ENCODE measurements around the gene NPDC1.
A peak's percentile ranks its signal among the peaks of the same experiment; 100 is the strongest.
"Not testable (repeated sequence)": the region's sequence is repeated elsewhere in the genome, so short reads cannot be mapped to it uniquely, and the experiment has no call there.

Gene NPDC1

DNA sequence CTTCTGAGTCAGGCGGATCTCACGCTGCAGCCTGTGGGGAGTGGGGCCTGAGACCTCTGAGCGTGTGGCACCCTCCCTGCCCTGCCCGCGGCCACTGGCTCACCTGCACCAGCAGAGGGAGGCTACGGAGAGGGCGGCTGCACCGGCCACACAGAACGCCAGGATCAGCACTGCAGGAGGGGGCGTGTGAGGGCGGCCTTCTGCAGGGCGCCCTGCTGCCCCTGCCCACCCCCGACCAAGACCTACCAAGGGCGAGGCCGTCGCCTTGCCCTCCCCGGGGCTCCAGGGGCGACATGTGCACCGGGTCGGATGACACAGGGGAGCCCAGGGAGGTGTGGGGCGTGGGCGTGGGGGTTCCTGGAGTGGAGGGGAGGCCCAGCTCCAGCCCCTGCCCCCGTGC, 5.4 kb downstream of the NPDC1 start:
- no peak for DNase-seq (ENCODE audit: low read depth in 2 of 2)

DNA sequence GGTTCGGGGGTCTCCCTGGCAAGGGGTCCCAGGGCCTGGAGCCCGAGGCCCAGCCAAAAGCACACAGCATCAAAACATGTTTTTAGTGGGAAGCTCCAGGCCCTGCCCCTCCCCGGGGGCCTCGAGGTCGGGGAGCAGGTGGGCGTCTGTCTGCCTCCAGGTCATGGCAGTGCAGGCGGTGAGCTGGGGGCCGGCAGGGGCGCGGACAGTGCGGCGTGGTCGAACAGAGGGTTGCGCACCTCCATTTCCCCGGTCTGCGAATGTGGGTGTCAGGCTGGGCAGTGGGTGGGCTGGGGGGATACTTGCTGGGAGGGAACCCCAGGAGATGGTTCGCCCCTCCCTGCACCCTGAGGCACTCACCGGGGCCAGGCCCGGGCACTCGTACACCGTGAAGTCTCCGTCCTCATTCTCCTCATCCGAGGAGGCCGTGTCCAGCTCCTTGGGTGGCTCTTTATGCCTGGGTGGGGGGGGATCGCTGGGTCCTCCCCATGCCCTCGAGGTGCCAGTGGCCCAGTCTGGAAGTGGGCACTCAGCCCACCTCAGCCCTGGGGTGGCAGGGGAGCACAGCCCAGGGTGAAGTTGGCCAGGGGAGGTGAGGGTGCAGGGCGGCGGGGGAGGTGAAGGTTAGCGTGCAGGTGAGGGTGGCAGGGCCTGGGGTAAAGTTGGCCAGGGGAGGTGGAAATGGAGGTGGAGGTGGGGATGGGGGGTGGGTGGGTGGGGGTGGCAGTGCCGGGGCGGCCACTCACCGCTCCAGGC, 6.2 kb downstream of the NPDC1 start:
- no peak for DNase-seq (ENCODE audit: low read depth in 2 of 2)

DNA sequence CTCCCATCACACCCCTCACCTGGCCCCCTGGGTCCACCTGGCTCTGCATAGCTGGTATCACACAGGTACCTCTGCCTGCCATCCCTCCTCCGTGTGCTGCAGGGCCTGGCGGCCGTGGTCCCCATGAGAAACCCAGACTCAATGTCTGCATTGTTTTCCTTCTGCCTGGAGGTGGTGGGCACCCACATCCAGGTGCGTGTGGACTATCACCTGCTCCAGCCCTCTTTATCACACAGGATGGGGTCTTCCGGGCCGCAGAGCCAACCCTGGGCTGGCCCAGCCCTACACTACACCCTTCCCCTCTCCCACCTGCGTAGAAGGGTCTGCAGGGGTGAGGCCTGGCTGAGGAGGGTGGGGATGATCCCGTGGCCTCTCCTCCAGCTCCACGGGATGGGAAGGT, 7.1 kb downstream of the NPDC1 start:
- DNase-seq (ENCODE audit: low read depth in 2 of 2), result no peak

DNA sequence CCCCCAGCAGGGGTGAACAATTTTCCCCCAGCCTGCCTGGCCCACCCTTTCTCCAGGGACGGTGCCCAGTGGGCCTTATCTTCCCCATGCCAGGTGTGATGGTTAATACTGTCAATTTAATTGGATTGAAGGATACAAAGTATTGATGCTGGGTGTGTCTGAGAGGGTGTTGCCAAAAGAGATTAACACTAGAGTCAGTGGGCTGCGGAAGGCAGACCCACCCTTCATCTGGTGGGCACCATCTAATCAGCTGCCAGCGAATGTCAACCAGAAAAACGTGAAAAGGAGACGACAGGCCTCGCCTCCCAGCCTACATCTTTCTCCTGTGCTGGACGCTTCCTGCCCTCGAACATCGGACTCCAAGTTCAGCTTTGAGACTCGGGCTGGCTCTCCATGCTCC, 8.5 kb downstream of the NPDC1 start:
- DNase-seq (ENCODE audit: low read depth in 2 of 2), result no peak

DNA sequence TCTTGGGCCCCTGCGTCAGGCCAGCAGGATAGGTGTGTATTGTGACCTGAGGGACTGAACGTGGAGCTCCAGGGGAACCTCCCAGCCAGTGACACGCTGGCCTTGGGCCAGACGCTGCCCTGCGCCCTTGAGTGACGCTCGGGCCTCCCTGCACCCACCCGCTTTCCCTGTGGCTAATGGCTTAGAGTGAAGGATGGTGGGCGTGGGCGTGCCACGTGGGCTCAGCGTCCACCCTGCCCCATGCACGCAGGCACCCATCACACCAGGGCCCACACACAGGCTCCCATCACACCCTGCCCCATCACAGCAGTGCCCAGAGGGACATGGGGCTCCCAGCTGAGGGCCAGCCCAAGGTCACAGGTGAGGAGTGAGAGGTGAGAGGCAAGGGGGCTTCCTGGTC, 8.9 kb downstream of the NPDC1 start:
- no peak for DNase-seq (ENCODE audit: low read depth in 2 of 2)

DNA sequence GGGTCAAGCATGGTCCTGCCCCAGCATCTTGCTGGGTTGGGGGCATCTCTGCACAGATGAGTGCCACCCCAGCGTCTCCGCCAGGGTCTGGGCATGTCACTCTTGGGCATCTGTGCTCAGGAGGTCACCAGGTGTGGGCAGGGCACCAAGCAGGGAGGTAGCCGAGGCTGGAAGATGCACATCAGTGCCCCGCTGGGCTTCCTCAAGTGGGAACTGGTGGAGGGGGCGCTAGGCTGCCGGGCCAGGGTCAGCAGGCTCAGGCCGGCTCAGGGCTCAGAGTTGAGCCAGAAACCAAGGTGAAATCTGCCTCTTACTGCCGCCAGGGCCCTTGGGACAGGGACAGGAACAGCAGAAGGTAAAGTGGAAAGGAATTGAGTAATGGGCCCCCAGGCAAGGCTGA, 10.0 kb downstream of the NPDC1 start:
- no peak for DNase-seq (ENCODE audit: low read depth in 2 of 2)

DNA sequence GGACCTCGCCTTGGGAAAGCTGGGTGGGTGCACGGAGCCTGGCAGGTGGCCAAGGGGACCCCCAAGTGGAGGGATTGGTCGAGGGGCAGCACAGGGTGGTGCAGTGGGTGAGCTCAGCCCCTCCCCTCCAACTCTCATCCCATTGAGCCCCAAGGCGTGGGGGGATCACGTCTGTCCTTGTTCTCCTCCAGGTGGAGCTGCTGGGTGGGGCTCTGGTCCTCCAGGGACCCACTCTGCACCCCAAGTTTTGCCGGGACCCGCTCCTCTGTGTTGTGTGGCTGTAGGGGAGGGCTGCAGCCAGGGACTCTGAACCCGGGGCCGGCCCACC, 10.5 kb downstream of the NPDC1 start:
- no peak for DNase-seq (ENCODE audit: low read depth in 2 of 2)

DNA sequence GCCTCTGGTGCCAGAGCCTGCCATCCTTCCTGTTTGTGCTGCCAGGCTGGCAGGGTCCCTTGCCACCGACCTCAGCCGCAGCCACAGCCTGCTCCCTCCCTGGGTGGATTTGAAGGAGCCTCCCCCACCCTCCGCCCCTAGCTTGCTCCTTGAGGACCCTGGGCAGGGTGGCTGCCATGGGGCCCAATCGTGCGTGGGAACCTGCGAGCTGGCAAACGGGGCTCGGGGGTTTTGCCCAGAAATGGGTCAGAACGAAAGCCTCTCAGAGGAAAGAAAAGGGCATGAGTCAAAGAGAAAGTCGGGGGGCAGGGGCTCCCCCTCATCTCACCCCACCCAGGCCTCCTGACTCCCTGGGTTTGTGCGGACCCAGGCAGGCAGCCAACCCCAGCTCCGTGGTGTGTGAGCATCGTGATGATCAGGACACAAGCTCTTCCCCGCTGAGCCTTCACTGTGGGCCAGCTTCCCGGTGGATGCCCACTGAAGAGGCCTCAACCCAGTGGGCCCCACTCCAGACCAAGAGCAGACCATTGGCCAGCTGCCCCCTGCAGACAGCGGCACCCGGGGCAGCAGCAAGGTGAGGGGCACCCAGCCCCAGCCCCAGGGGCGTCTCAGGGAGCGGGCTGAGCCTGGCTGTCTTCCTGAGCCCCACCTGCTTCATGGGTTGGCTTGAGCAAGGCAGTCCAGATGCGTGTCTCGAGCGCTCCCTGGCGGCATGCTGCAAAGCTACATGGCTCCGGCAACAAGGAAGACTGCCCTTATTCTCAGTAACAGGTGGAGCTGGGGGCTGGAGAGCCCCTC, 11.1 kb downstream of the NPDC1 start:
- DNase-seq (ENCODE audit: low read depth in 2 of 2), result peak in 1 of 2 experiments; percentile 39

DNA sequence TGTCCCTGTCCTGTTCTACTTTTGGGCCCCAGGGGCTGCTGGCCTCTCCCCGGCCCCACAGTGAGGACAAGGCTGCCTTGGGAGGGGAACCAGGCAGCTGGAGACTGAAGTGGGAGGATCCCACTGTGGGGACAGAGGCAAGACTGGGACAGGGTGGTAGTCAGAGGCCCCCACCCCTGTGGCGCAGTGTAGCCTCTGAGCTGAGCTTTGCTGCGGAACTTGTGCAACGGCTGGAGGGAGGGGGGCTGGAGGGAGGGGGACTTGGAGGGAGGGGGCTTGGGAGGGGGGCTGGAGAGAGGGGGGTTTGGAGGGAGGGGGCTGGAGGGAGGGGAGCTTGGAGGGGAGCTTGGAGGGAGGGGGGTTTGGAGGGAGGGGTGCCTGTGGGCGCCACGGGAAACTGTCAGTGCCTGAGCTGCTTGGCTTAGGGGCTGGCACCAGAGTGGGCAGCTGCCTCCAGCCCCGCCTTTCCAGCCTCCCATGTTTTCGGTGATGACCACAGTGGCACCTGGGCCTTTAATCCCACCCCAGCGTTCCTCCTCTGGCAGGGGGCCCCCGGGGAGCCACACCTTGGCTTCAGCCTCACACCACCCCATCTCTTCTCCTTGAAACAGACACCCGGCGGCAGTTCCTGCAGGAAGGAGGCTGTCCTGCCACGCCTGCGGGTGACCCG, 11.8 kb downstream of the NPDC1 start:
- no peak for DNase-seq (ENCODE audit: low read depth in 2 of 2)

DNA sequence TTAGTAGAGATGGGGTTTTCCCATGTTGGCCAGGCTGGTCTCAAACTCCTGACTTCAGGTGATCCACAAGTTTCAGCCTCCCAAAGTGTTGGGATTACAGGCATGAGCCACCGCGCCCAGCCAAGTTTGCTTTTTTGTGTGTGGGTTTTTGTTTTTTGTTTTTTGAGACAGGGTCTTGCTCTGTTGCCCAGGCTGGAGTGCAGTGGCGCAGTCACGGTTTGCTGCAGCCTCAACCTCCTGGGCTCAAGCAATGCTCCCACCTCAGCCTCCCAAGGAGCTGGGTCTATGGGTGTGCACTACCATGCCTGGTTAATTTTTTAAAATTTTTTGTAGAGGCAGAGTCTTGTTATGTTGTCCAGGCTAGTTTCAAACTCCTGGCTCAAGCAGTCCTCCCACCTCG, 12.5 kb downstream of the NPDC1 start:
- DNase-seq (ENCODE audit: low read depth in 2 of 2), result not testable (repeated sequence)

DNA sequence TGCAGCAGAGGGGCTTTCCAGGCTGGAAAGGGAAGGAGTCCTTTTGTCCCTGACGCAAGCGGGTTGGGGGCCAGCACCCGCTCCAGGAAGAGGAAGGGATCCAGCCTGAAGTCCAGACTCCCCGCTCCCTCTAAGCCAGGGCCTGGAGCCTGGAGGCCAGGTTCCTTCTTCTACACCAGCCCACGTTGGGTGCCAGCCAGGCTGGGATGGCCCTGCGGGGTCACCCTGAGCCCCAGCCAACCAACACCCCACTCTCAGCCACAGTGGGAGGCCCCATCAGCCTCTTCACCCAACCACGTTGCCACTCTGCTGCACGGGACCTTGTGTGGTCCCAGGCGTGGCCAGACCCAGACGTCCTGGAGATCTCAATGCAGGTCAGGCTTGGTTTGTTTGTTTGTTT, 13.1 kb downstream of the NPDC1 start:
- no peak for DNase-seq (ENCODE audit: low read depth in 2 of 2)

DNA sequence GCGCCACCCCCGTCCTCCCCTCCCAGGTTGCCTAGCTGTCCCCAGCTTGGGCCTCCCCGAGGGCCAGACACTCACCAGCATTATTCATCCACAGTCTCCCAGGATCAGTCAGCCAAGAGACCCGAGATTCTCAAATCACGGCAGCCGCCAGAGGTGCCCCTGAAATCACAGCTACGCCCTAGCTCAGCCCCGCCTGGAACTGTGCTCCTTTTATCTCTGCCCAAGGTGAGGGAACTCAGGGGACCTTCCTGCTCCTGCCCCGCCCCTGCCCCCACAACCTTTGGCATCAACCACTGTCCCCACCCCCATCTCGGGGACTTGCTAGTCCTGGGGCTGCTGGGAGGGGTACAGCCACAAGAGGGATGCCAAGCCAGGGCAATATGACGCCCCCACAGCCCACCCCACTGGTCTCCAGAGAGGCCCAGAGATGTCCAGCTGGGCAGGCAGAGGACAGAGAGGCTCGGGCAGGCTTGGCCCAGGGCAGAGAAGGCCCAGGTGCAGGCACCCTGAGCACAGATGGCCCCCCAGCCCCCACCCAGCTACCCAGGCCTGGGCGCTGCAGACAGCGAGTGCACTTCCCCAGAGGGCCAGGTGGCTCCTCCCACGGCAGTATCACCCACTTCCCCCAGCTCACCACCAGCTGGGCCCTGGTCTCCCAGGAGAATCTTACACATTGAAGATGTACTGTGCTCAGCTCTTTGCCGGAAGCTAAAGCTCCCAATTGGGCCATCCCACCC, 13.9 kb downstream of the NPDC1 start, which contains the start of gene FUT7:
Gene FUT7, minus strand, starts transcription at position 185 of the 737 bp plus-strand sequence. Its CDS starts 97 bp downstream, at position 88.
- no peak for DNase-seq (ENCODE audit: low read depth in 2 of 2)

DNA sequence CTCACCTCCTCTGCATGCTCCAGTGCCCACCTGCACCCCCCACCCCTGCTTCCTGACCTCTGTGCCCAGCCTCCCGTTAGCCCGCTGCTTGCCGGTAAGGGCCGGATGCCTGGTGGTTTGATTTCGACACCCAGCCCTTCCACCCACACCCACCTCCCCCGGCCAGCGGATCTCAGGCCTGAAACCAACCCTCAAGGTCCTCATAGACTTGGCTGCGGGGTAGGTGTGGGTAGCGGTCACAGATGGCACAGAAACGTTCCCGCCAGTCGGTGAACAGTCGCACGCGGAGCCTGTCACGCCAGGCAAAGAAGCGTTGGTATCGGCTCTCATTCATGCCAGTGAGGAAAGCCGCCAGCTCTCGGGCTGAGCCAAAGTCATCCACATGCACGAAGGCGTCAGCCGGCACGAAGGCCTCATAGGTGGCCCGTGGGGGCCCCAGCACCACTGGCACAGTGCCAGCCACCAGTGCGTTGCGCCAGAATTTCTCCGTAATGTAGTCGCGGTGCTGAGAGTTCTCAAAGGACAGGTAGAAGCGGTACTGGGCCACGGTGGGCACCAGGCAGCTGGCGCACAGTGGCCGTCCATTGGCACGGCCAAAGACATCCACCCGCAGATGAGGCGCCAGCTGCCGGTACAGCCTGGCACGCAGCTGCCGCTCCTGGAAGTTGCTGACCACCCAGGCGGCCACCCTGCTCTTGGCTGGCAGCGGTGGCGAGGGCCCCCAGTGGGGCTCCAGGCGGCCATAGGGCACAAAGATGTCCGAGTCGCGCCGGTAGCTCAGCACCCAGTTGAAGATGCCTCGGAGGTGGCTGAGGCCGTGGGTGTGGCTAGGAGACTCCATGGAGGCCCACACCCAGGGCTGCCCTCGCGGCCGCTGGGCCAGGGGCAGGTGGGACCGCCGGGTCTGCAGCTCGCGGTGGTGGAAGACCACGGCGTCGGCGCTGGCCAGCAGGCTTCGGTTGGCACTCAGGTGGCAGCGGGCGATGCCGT, 15.1 kb downstream of the NPDC1 start:
- DNase-seq (ENCODE audit: low read depth in 2 of 2), result no peak

DNA sequence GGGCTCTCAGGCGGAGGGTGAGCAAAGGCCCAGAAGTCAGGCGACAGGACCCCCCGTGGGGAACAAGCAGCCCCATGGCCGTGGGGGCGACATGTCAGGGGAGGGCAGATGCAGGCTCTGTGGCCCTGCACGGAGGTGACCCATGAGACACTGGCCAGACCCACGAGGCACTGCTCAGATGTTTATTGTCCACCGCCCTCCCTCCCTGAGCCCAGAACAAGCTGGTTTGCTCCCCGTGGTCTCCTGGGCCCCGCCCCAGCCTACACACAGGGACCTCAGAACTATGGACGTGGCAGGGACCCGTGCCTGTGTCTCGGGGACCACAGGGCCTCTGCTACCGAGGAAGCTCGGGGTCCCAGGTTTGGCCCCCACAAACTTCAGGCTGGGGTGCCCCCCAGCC, 16.0 kb downstream of the NPDC1 start:
- DNase-seq (ENCODE audit: low read depth in 2 of 2), result no peak

DNA sequence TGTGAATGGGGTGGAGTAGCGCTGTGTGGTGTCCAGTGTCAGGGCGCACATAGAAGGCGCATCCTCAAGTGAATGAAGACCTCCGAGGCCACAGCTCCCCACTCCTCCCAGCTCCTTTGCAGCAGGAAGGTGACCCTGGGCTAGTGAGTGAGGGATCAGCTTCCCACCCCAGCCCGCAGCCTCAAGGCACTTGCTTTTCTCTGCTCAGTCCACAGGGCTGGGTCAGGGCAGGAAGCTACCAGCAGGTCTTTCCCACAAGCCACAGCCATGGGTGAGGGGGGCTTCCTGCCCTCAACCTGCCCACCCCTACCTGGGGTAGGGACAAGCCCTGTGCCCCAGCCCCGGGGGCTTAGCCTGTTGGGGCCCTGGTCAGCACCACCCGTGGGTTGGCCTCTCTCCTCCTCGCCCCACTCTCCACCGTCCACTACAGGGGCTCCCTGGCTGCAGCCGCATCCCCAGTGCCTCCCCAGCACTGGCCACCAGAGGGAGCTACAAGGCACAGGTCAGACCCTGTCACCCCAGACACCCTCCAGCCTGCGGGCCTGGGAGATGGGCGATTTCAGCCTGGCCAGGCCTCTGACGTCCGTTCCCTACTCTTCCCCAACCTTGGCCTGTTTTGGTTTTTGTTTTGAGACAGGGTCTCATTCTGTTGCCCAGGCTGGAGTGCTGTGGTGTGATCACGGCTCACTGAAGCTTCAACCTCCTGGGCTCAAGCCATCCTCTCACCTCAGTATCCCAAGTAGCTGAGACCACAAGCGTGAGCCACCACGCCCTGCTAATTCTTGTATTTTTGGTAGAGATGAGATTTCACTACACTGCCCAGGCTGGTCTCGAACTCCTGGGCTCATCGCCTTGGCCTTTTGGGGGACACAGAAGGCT, 16.7 kb downstream of the NPDC1 start:
- no peak for DNase-seq (ENCODE audit: low read depth in 2 of 2)

DNA sequence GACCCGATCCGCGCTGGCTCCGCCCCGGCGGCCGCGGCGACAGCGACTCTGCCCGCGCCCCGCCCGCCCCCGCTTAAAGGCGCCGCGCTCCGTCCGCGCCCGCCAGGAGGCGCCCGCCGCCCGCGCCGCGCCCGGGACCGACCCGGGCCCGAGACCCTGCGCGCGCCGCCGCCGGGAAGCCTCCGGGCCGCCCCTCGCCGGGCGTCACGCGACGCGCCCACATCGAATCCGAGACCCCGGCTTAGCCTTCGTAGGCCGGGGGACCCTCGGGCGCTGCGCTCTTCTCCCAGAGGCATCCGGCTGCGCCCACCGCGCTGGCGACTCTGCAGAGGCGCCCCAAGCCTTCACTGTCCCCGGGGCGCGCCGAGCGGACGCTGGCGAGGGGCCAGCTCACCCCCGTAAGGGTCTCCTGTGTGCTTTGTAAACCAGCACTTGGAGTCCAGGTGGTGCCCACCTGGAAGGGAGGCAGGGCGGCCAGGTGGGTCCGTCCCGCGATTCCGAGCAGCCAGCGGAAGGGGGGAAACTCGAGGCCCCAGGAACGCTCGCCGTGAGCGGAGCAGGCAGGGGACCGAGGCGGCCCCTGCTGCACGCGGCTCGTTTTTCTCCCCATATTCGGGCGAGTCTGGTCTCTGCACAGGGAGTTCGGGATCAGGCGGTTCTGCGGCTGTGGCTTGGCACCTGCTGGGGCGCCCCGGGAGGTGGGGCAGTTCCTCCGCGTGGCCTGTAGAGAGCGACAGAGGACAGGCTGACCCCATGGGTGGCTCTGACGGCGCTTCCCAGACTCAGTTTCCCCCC, 17.5 kb downstream of the NPDC1 start:
- no peak for DNase-seq (ENCODE audit: low read depth in 2 of 2)

DNA sequence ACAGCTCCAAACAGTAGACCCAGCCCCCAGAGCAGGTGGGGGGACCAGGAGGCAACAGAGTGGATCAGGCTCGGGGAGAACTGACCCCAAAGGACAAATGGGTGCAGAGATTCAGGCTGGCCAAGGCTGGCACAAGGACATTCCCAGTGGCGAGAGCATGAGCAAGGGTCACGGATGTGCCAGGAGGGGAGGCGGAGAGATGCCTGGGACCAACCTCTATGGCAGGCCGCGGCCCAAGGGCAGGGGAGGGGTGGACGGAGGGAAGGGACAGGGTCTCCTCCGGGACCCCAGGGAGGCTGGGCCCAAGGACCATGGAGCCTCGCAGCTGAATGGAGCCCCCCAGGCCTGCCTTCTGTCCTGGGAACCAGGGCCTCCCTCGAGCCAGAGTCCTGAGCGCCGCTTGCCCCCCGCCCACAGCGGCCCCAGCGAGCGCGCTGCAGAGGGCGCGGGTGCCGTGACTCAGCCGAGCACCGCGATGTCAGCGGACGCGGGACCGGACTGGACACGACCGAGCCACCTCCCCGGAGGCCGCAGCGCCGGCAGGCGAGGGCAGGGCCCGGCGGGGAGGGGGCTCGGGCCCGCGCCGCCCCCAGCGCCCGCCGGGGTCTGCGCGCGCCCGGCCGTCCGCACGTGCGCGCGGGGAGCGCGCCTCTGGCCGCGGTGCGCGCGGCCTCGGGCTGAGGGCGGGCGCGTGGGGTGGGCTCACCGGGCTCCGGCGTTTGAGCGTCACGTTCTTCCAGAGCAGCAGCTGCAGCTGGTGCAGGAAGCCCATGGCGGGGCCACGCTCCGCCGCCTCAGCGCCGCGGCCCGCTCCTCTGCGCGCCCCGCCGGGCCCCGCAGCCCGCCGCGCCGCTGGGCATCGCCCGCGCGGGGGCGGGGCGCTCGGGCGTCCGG, 18.4 kb downstream of the NPDC1 start, which contains the start of gene ABCA2:
Gene ABCA2, minus strand, starts transcription at position 869 of the 894 bp plus-strand sequence. Its CDS starts 97 bp downstream, at position 772.
- DNase-seq (ENCODE audit: low read depth in 2 of 2), result no peak

DNA sequence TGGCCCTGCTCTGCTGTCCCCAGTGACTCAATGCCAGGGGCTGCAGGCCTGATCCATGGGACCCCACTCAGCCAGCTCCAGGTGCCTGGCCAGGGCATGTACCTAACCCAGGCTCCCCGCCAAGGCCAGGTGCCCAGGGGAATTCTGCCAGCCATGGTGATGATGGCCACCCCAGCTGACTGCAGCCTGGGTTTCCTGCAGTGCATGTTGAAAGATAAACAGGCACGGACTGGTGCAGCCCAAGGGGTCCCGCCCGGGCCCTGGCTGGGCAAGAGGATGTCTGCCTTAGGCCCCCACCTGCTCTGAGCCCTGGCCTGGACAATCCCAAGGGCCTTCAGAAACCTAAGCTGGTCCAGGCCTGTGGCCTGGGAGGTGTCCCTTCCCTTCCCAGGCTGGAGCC, 19.1 kb downstream of the NPDC1 start:
- no peak for DNase-seq (ENCODE audit: low read depth in 2 of 2)
